K562 (cell line): ENCODE measurements around the gene SH3TC1.

ENCODE experiments used
- ASH1L ChIP-seq: fragments of 450-650 bp; IDR thresholded peaks from 2 replicates; pipeline ENCODE4 v1.6.1; 2018; ENCODE audit warnings: borderline replicate concordance, mild to moderate bottlenecking, low read depth; ENCODE audit not compliant: partially characterized antibody
- ATF1 ChIP-seq, 2 experiments: fragments of 450-650 bp in 1 of 2; IDR thresholded peaks; 2 replicates each; pipeline ENCODE4 v1.6.1; 2016; ENCODE audit warnings: missing compliant biosample characterization in 1 of 2, missing genetic modification characterization in 1 of 2
- CHCHD3 ChIP-seq: fragments of 250-450 bp; sonication (Bioruptor Pico); IDR thresholded peaks from 2 replicates; pipeline ENCODE4 v2.1.2; 2022; ENCODE audit warnings: mild to moderate bottlenecking
- FOXJ2 ChIP-seq: fragments of 200-800 bp; sonication (Bioruptor generic); IDR thresholded peaks from 2 replicates; pipeline ENCODE4 v1.6.1; 2016; ENCODE audit warnings: missing genetic modification characterization, missing compliant biosample characterization
- GABPB1 ChIP-seq: sonication (generic); formaldehyde crosslinking; IDR thresholded peaks from 2 replicates; pipeline ENCODE4 v1.8.0; 2022; ENCODE audit warnings: mild to moderate bottlenecking, missing genetic modification reagents
- JUND ChIP-seq, 2 experiments: IDR thresholded peaks; 2 replicates in 1 of 2; 3 replicates in 1 of 2; pipeline ENCODE4 v1.6.1; 2011; ENCODE audit warnings: borderline replicate concordance in 2 of 2, low read depth in 2 of 2, low read length in 2 of 2, improper control_type of control experiment in 1 of 2, missing biosample characterization in 1 of 2, missing genetic modification characterization in 1 of 2, missing genetic modification reagents in 1 of 2
- MEF2D ChIP-seq: conservative IDR thresholded peaks from 2 replicates; pipeline ENCODE4 v1.6.1; 2016; ENCODE audit warnings: low read depth, missing genetic modification characterization, missing compliant biosample characterization
- NCOA4 ChIP-seq: fragments of 450-650 bp; IDR thresholded peaks from 2 replicates; pipeline ENCODE4 v1.6.1; 2018; ENCODE audit warnings: mild to moderate bottlenecking; ENCODE audit not compliant: partially characterized antibody
- TAF15 ChIP-seq: fragments of 200-400 bp; formaldehyde crosslinking; IDR thresholded peaks from 2 replicates; pipeline ENCODE4 v1.6.1; 2017; ENCODE audit warnings: mild to moderate bottlenecking, low read depth, low read length, moderate library complexity
- ZFP36 ChIP-seq: fragments of 150-350 bp; IDR thresholded peaks from 2 replicates; pipeline ENCODE4 v1.6.1; 2018; ENCODE audit warnings: low read length, low read depth; ENCODE audit not compliant: partially characterized antibody
- TF ChIP-seq, protein P1 (sequence below): fragments of 250-450 bp; sonication (Bioruptor Pico); IDR thresholded peaks from 2 replicates; pipeline ENCODE4 v1.5.0; 2020; ENCODE audit warnings: mild to moderate bottlenecking
- TF ChIP-seq, protein P2 (sequence below): sonication (generic); formaldehyde crosslinking; IDR thresholded peaks from 2 replicates; pipeline ENCODE4 v1.8.0; 2022; ENCODE audit warnings: mild to moderate bottlenecking, missing genetic modification reagents, borderline replicate concordance

DNA sequence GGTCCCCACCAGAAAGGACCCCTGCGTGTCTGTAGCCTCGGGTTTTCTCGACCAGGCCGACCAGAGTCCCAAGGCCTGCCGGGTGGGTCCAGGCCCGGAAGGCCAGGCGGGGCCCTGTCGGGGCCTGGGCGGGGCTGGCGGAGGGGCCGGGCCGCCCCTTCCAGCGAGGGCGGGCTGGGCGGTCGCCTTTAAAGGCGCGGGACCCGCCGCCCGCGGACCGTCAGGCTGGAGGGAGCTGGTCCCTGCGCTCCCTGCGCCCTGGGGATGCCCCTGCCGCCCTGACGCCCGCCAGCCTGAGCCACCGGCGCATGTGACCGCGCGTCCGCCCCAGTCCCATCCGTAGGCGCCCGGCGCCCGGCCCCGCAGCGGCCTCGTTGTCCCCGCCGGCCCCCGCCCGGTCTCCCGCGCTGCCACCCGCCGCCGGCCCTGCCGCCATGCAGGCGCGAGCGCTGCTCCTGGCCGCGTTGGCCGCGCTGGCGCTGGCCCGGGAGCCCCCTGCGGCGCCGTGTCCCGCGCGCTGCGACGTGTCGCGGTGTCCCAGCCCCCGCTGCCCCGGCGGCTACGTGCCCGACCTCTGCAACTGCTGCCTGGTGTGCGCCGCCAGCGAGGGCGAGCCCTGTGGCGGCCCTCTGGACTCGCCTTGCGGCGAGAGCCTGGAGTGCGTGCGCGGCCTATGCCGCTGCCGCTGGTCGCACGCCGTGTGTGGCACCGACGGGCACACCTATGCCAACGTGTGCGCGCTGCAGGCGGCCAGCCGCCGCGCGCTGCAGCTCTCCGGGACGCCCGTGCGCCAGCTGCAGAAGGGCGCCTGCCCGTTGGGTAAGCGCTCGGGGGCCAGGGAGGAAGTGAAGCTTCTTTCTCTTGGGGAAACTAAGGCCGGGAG lies 70.7 kb downstream of the SH3TC1 start, which contains the start of gene HTRA3:
- TF ChIP-seq, protein P1, sequence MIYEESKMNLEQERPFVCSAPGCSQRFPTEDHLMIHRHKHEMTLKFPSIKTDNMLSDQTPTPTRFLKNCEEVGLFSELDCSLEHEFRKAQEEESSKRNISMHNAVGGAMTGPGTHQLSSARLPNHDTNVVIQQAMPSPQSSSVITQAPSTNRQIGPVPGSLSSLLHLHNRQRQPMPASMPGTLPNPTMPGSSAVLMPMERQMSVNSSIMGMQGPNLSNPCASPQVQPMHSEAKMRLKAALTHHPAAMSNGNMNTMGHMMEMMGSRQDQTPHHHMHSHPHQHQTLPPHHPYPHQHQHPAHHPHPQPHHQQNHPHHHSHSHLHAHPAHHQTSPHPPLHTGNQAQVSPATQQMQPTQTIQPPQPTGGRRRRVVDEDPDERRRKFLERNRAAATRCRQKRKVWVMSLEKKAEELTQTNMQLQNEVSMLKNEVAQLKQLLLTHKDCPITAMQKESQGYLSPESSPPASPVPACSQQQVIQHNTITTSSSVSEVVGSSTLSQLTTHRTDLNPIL (CRISPR knock-in tag): no peak
- TF ChIP-seq GABPB1 (CRISPR knock-in tag) (no peak), MEF2D (tag) (no peak), NCOA4 (no peak), ZFP36 (no peak), TAF15 (no peak), ASH1L (no peak), ATF1 (CRISPR knock-in tag; IDR thresholded peaks at IDR 0.05) (no peak), ATF1 (tag; IDR thresholded peaks at IDR 0.05) (no peak), FOXJ2 (no peak), JUND (IDR thresholded peaks at IDR 0.05; ENCODE audit: borderline replicate concordance, low read depth, low read length) (no peak), JUND (tag; IDR thresholded peaks at IDR 0.05; ENCODE audit: borderline replicate concordance, low read depth, low read length) (no peak), CHCHD3 (CRISPR knock-in tag) (no peak)
- TF ChIP-seq, protein P2, sequence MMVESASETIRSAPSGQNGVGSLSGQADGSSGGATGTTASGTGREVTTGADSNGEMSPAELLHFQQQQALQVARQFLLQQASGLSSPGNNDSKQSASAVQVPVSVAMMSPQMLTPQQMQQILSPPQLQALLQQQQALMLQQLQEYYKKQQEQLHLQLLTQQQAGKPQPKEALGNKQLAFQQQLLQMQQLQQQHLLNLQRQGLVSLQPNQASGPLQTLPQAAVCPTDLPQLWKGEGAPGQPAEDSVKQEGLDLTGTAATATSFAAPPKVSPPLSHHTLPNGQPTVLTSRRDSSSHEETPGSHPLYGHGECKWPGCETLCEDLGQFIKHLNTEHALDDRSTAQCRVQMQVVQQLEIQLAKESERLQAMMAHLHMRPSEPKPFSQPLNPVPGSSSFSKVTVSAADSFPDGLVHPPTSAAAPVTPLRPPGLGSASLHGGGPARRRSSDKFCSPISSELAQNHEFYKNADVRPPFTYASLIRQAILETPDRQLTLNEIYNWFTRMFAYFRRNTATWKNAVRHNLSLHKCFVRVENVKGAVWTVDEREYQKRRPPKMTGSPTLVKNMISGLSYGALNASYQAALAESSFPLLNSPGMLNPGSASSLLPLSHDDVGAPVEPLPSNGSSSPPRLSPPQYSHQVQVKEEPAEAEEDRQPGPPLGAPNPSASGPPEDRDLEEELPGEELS (CRISPR knock-in tag): no peak
